ENCODE measurements around the gene MTMR8.
"Not testable (repeated sequence)": the region's sequence is repeated elsewhere in the genome, so short reads cannot be mapped to it uniquely, and the experiment has no call there.

Gene MTMR8

GRCh38 chrX:64394874-64395567 lies at the start of gene MTMR8:
MTMR8 (minus strand) TSS chrX:64395452; CDS start chrX:64395363, 89 bp downstream.
- no peak for DNase-seq (ENCODE audit: low spot score)

- no peak for DNase-seq (ENCODE audit: low spot score)
These were observed 44.3 kb upstream of the MTMR8 start for GRCh38 chrX:64439551-64439950.

- DNase-seq (ENCODE audit: low spot score) = no peak
These were observed 42.4 kb upstream of the MTMR8 start for GRCh38 chrX:64437665-64438064.

GRCh38 chrX:64437218-64437617 lies 42.0 kb upstream of the MTMR8 start:
- DNase-seq (ENCODE audit: low spot score) = no peak

GRCh38 chrX:64428371-64428770 lies 33.1 kb upstream of the MTMR8 start:
- DNase-seq (ENCODE audit: low spot score) = no peak

GRCh38 chrX:64427787-64428186 lies 32.5 kb upstream of the MTMR8 start:
- DNase-seq (ENCODE audit: low spot score) = no peak

GRCh38 chrX:64427281-64427680 lies 32.0 kb upstream of the MTMR8 start:
- DNase-seq (ENCODE audit: low spot score) = no peak

GRCh38 chrX:64409730-64410129 lies 14.5 kb upstream of the MTMR8 start:
- DNase-seq (ENCODE audit: low spot score) = not testable (repeated sequence)

- no peak for DNase-seq (ENCODE audit: low spot score)
These were observed 2.8 kb upstream of the MTMR8 start for GRCh38 chrX:64398088-64398487.

- no peak for DNase-seq (ENCODE audit: low spot score)
These were observed 297 bp upstream of the MTMR8 start for GRCh38 chrX:64395568-64395929.

- DNase-seq (ENCODE audit: low spot score) = no peak
These were observed 986 bp downstream of the MTMR8 start for GRCh38 chrX:64394059-64394873.

GRCh38 chrX:64389489-64389888 lies 5.8 kb downstream of the MTMR8 start:
- DNase-seq (ENCODE audit: low spot score) = no peak

GRCh38 chrX:64380789-64381188 lies 14.5 kb downstream of the MTMR8 start:
- not testable (repeated sequence) for DNase-seq (ENCODE audit: low spot score)

- DNase-seq (ENCODE audit: low spot score) = no peak
These were observed 15.3 kb downstream of the MTMR8 start for GRCh38 chrX:64379924-64380323.

- DNase-seq (ENCODE audit: low spot score) = no peak
These were observed 17.5 kb downstream of the MTMR8 start for GRCh38 chrX:64377753-64378152.

GRCh38 chrX:64352081-64352480 lies 43.2 kb downstream of the MTMR8 start:
- no peak for DNase-seq (ENCODE audit: low spot score)

- no peak for DNase-seq (ENCODE audit: low spot score)
These were observed 44.7 kb downstream of the MTMR8 start for GRCh38 chrX:64350521-64350920.

GRCh38 chrX:64350047-64350446 lies 45.2 kb downstream of the MTMR8 start:
- DNase-seq (ENCODE audit: low spot score) = no peak

GRCh38 chrX:64342811-64343210 lies 52.4 kb downstream of the MTMR8 start:
- DNase-seq (ENCODE audit: low spot score) = no peak

GRCh38 chrX:64338296-64338695 lies 57.0 kb downstream of the MTMR8 start:
- no peak for DNase-seq (ENCODE audit: low spot score)

GRCh38 chrX:64334467-64334866 lies 60.8 kb downstream of the MTMR8 start:
- no peak for DNase-seq (ENCODE audit: low spot score)

GRCh38 chrX:64330284-64330683 lies 65.0 kb downstream of the MTMR8 start:
- DNase-seq (ENCODE audit: low spot score) = no peak

- DNase-seq (ENCODE audit: low spot score) = no peak
These were observed 73.7 kb downstream of the MTMR8 start for GRCh38 chrX:64321507-64321906.

- no peak for DNase-seq (ENCODE audit: low spot score)
These were observed 81.6 kb downstream of the MTMR8 start for GRCh38 chrX:64313624-64314023.
